BJ (cell line): ENCODE measurements around the gene ROM1. TPM values are rescaled to one million over a fixed set of nuclear protein-coding genes. Genes with fewer than 3 reads are reported as not detected.

ENCODE experiments used
- CTCF ChIA-PET: fragments of 350-600 bp; formaldehyde crosslinking; extraction: SDS; loops from one replicate; lab custom pipeline; 2021; ENCODE audit warnings: antibody characterized with exemption, inconsistent platforms; lab: Yijun Ruan, JAX
- POLR2A ChIA-PET: fragments of 300-600 bp; sonication (Branson Sonifier 250); formaldehyde crosslinking; extraction: SDS; loops from one replicate; lab custom pipeline; 2021; ENCODE audit warnings: antibody characterized with exemption; lab: Charles Lee
- DNase-seq: peaks from one replicate; pipeline ENCODE4 v3.0.0-alpha.2; 2011; ENCODE audit warnings: low read depth
- H3K27me3 ChIP-seq: 2 replicates; pipeline ENCODE4 v1.6.0; 2011; ENCODE audit warnings: low read length; ENCODE audit not compliant: control insufficient read depth, insufficient read depth
- H3K36me3 ChIP-seq: 2 replicates; pipeline ENCODE4 v1.5.1; 2011; ENCODE audit warnings: low read length; ENCODE audit not compliant: control insufficient read depth, insufficient read depth
- H3K4me3 ChIP-seq: 2 replicates; pipeline ENCODE4 v1.5.1; 2011; ENCODE audit warnings: low read depth, mild to moderate bottlenecking, control low read depth, low read length
- CTCF ChIP-seq: IDR thresholded peaks from 2 replicates; pipeline ENCODE4 v1.5.1; 2011; ENCODE audit warnings: low read depth, mild to moderate bottlenecking, control low read depth, inconsistent platforms, low read length, moderate library complexity; ENCODE audit not compliant: insufficient read depth
- polyA plus RNA-seq: library from polyadenylated mRNA; depleted of rRNA; stranded (reverse); fragments of >200 nt; gene quantifications from 2 replicates; pipeline ENCODE4 v1.2.3, GENCODE V29; 2011

Gene ROM1
- polyA plus RNA-seq, 1 experiment, result 2.2 TPM

GRCh38 chr11:62591448-62592145 is 21.5 kb upstream of the ROM1 start, which contains the start of gene TUT1:
TSS of gene TUT1 (minus strand) at chr11:62591523. CDS start at chr11:62591485, 38 bp downstream.
- DNase-seq, result peak; percentile 96
- Histone ChIP-seq H3K36me3 (peaks cover 22% of the 10 kb centered on the region), H3K27me3 (no peaks in the 10 kb centered on the region), H3K4me3 (peak within 1 kb of the TSS; percentile 51)
- TF ChIP-seq CTCF, result no peak
- CTCF ChIA-PET, result interaction anchor here (0.6 to 3.2 kb wide), 23 partner anchors 10 to 228 kb away, joined by 3 to 16 read pairs (median 5); partner anchors contain the start of genes AHNAK, B3GAT3, C11orf98 and CSKMT
- POLR2A ChIA-PET, result interaction anchor here (0.6 to 1.5 kb wide), 6 partner anchors 10 to 249 kb away, joined by 3 to 25 read pairs (median 8); partner anchors contain the start of genes C11orf98, CSKMT, EEF1G and MTA2

GRCh38 chr11:62592146-62592815 is 20.8 kb upstream of the ROM1 start:
- peaks cover 24% of the 10 kb centered on the region for H3K36me3 ChIP-seq
- ChIA-PET CTCF (interaction anchor here (1.1 to 3.2 kb wide), 20 partner anchors 9 to 212 kb away, joined by 3 to 16 read pairs (median 6); partner anchors contain the start of genes B3GAT3, C11orf98, CSKMT and INTS5), POLR2A (interaction anchor here (0.6 to 1.5 kb wide), 5 partner anchors 9 to 249 kb away, joined by 3 to 25 read pairs (median 10); partner anchors contain the start of genes C11orf98, CSKMT, EEF1G and MTA2)
- H3K27me3 ChIP-seq, result no peaks in the 10 kb centered on the region
- H3K4me3 ChIP-seq, result peak overlapping the region; percentile 47
- DNase-seq, result no peak
- no peak for TF ChIP-seq CTCF

GRCh38 chr11:62592989-62593421 is 20.1 kb upstream of the ROM1 start:
- DNase-seq, result no peak
- H3K27me3 ChIP-seq, result no peaks in the 10 kb centered on the region
- POLR2A ChIA-PET, result no interaction called here
- peaks cover 31% of the 10 kb centered on the region for H3K36me3 ChIP-seq
- no peak for TF ChIP-seq CTCF
- H3K4me3 ChIP-seq, result no peak overlapping the region
- CTCF ChIA-PET, result interaction anchor here (1.1 to 3.2 kb wide), 12 partner anchors 28 to 202 kb away, joined by 3 to 16 read pairs (median 6); partner anchors contain the start of genes C11orf98, CSKMT, INTS5 and LRRN4CL

- no peak for DNase-seq
- no peak overlapping the region for H3K4me3 ChIP-seq
- no peaks in the 10 kb centered on the region for H3K27me3 ChIP-seq
- ChIA-PET POLR2A (no interaction called here), CTCF (interaction anchor here (0.8 to 3.2 kb wide), 14 partner anchors 15 to 199 kb away, joined by 3 to 16 read pairs (median 7); partner anchors contain the start of genes C11orf98, CSKMT, EML3 and LRRN4CL)
- peaks cover 29% of the 10 kb centered on the region for H3K36me3 ChIP-seq
- TF ChIP-seq CTCF, result peak; percentile 73
Observed at GRCh38 chr11:62593434-62594044, 19.5 kb upstream of the ROM1 start.
